CD4-positive, alpha-beta memory T cell (primary cell): Measurements from ENCODE around the gene IFNA13. TPM values are rescaled to one million over a fixed set of nuclear protein-coding genes. Genes with fewer than 3 reads are reported as not detected.

Experiments
- CTCF ChIA-PET: fragments of 350-600 bp; sonication (Branson Sonifier 250); formaldehyde crosslinking; loops from one replicate; lab custom pipeline; 2021; ENCODE audit warnings: inconsistent platforms; ENCODE audit not compliant: partially characterized antibody; lab: Charles Lee
- POLR2A ChIA-PET: fragments of 350-600 bp; sonication (Branson Sonifier 250); formaldehyde crosslinking; loops from one replicate; lab custom pipeline; 2021; ENCODE audit not compliant: partially characterized antibody; lab: Charles Lee
- DNase-seq, 5 donors: peaks; one replicate each; pipeline versions ENCODE4 v3.0.0 to v3.0.0-alpha.2; 2020 to 2022; ENCODE audit warnings: mixed read lengths in 1 of 5
- H3K27ac ChIP-seq: one replicate; pipeline ENCODE4 v1.7.0; 2013; ENCODE audit warnings: low read depth, low read length
- H3K27me3 ChIP-seq: 2 replicates; pipeline ENCODE4 v1.7.0; 2013; ENCODE audit warnings: mild to moderate bottlenecking, low read length, moderate library complexity; ENCODE audit not compliant: insufficient read depth
- H3K36me3 ChIP-seq: 2 replicates; pipeline ENCODE4 v1.7.0; 2013; ENCODE audit warnings: mild to moderate bottlenecking, low read length, moderate library complexity; ENCODE audit not compliant: insufficient read depth
- H3K4me1 ChIP-seq: 2 replicates; pipeline ENCODE4 v1.7.0; 2013; ENCODE audit warnings: mild to moderate bottlenecking, low read length, moderate library complexity; ENCODE audit not compliant: insufficient read depth
- H3K4me3 ChIP-seq, 2 donors: one replicate each; pipeline ENCODE4 v1.7.0; 2013; ENCODE audit warnings: low read length in 2 of 2, mild to moderate bottlenecking in 1 of 2
- H3K9me3 ChIP-seq, 2 donors: one replicate each; pipeline ENCODE4 v1.7.0; 2013; ENCODE audit warnings: low read length in 2 of 2, control low read depth in 1 of 2; ENCODE audit not compliant: control insufficient read depth in 1 of 2
- H3K27ac Mint-ChIP-seq, 7 donors: one replicate each; pipeline ENCODE4 v1.8.0; 2020 to 2021; ENCODE audit warnings: mixed read lengths in 7 of 7, mild to moderate bottlenecking in 6 of 7, inconsistent platforms in 3 of 7, moderate library complexity in 3 of 7
- H3K27me3 Mint-ChIP-seq, 2 donors: one replicate each; pipeline ENCODE4 v1.8.0; 2020 to 2021; ENCODE audit warnings: mixed read lengths in 2 of 2
- H3K36me3 Mint-ChIP-seq, 2 donors: one replicate each; pipeline ENCODE4 v1.8.0; 2020 to 2021; ENCODE audit warnings: mixed read lengths in 2 of 2, inconsistent platforms in 1 of 2, mild to moderate bottlenecking in 1 of 2
- H3K4me1 Mint-ChIP-seq, 4 donors: one replicate each; pipeline ENCODE4 v1.8.0; 2020 to 2021; ENCODE audit warnings: mixed read lengths in 4 of 4, mild to moderate bottlenecking in 1 of 4
- H3K4me3 Mint-ChIP-seq, 8 donors: one replicate each; pipeline ENCODE4 v1.8.0; 2020 to 2021; ENCODE audit warnings: mixed read lengths in 8 of 8, mild to moderate bottlenecking in 7 of 8, moderate library complexity in 6 of 8, inconsistent platforms in 3 of 8
- H3K9me3 Mint-ChIP-seq, 8 donors: one replicate each; pipeline ENCODE4 v1.8.0; 2020 to 2021; ENCODE audit warnings: mixed read lengths in 8 of 8, mild to moderate bottlenecking in 5 of 8, inconsistent platforms in 3 of 8, moderate library complexity in 1 of 8
- intact Hi-C: fragments of 100-400 bp; cut with micrococcal nuclease; formaldehyde crosslinking; loops from one replicate; pipeline ENCODE4 v1.15.1; 2023
- polyA plus RNA-seq, 2 donors: library from polyadenylated mRNA; unstranded; fragments of 300-500 nt; fragmentation: Illumina TruSeq; gene quantifications; one replicate each; pipeline ENCODE4 v1.2.3, GENCODE V29; 2021
- total RNA-seq, 2 experiments: library from RNA; stranded (reverse); gene quantifications; one replicate each; pipeline ENCODE4 v1.2.3, GENCODE V29; 2021

Gene IFNA13
- total and polyA plus RNA-seq, 4 experiments from 2014 or later, result not detected

- Histone ChIP-seq H3K4me1 (peaks cover 9% of the 10 kb centered on the region), H3K27ac (no peak overlapping the region), H3K4me3 (no peak overlapping the region), H3K9me3 (no peaks in the 10 kb centered on the region), H3K36me3 (no peaks in the 10 kb centered on the region), H3K27me3 (peaks cover 6% of the 10 kb centered on the region)
- intact Hi-C loops, result no loop called here
- no peaks in the 10 kb centered on the region for H3K36me3 Mint-ChIP-seq
- no peak for DNase-seq
- H3K9me3 Mint-ChIP-seq, result no peaks in the 10 kb centered on the region
- no peak overlapping the region for H3K4me3 Mint-ChIP-seq
- peaks cover 25 to 28% of the 10 kb centered on the region in 2 donors for H3K27me3 Mint-ChIP-seq
- H3K4me1 Mint-ChIP-seq, result peaks cover 3 to 12% (median 7%) of the 10 kb centered on the region in 4 donors
- ChIA-PET CTCF (interaction anchor here (2.1 to 2.6 kb wide), 2 partner anchors 10 to 78 kb away, joined by 8 to 10 read pairs; no protein-coding TSS in a partner anchor), POLR2A (no interaction called here)
- no peak overlapping the region for H3K27ac Mint-ChIP-seq
Measured at GRCh38 chr9:21404146-21404545, 36.3 kb upstream of the IFNA13 start.

GRCh38 chr9:21402386-21403251 lies 34.8 kb upstream of the IFNA13 start:
- Histone ChIP-seq H3K4me1 (peaks cover 9% of the 10 kb centered on the region), H3K27ac (no peak overlapping the region), H3K4me3 (no peak overlapping the region), H3K9me3 (no peaks in the 10 kb centered on the region), H3K27me3 (peaks cover 11% of the 10 kb centered on the region), H3K36me3 (no peaks in the 10 kb centered on the region)
- Mint-ChIP-seq H3K36me3 (no peaks in the 10 kb centered on the region), H3K27ac (no peak overlapping the region), H3K9me3 (no peaks in the 10 kb centered on the region), H3K27me3 (peaks cover 34% of the 10 kb centered on the region in 2 donors), H3K4me1 (peaks cover 3 to 12% (median 7%) of the 10 kb centered on the region in 4 donors), H3K4me3 (peak overlapping the region; percentile 28 to 77 (median 70))
- ChIA-PET POLR2A (no interaction called here), CTCF (interaction anchor here (1.2 to 2.6 kb wide), 3 partner anchors 9 to 208 kb away, joined by 3 to 10 read pairs (median 8); no protein-coding TSS in a partner anchor)
- intact Hi-C loops, result no loop called here
- no peak for DNase-seq

- H3K27ac ChIP-seq, result no peak overlapping the region
- Mint-ChIP-seq H3K4me1 (peaks cover 10 to 22% (median 16%) of the 10 kb centered on the region in 4 donors), H3K36me3 (no peaks in the 10 kb centered on the region), H3K27me3 (peaks cover 47 to 50% of the 10 kb centered on the region in 2 donors), H3K9me3 (no peaks in the 10 kb centered on the region), H3K27ac (no peak overlapping the region), H3K4me3 (no peak overlapping the region)
- H3K4me3 ChIP-seq, result no peak overlapping the region
- H3K27me3 ChIP-seq, result peaks cover 15% of the 10 kb centered on the region
- intact Hi-C loops, result loop anchor here (5.0 kb wide), 2 partner anchors 163 to 203 kb away; no protein-coding TSS in a partner anchor
- ChIA-PET POLR2A (no interaction called here), CTCF (interaction anchor here (0.7 to 2.6 kb wide), 3 partner anchors 71 to 774 kb away, joined by 3 to 18 read pairs (median 3); no protein-coding TSS in a partner anchor)
- DNase-seq, result no peak
- H3K36me3 ChIP-seq, result no peaks in the 10 kb centered on the region
- no peaks in the 10 kb centered on the region for H3K9me3 ChIP-seq
- H3K4me1 ChIP-seq, result peaks cover 13% of the 10 kb centered on the region
Measured at GRCh38 chr9:21399956-21400355, 32.1 kb upstream of the IFNA13 start.

- Mint-ChIP-seq H3K9me3 (no peaks in the 10 kb centered on the region), H3K4me1 (peaks cover 10 to 22% (median 16%) of the 10 kb centered on the region in 4 donors), H3K4me3 (no peak overlapping the region), H3K27ac (no peak overlapping the region), H3K36me3 (no peaks in the 10 kb centered on the region), H3K27me3 (peaks cover 46 to 48% of the 10 kb centered on the region in 2 donors)
- no peak overlapping the region for H3K4me3 ChIP-seq
- ChIA-PET POLR2A (no interaction called here), CTCF (interaction anchor here (0.7 to 2.6 kb wide), 13 partner anchors 9 to 775 kb away, joined by 3 to 30 read pairs (median 5); partner anchors contain the start of gene IFNA2)
- intact Hi-C loops, result loop anchor here (5.0 kb wide), 2 partner anchors 162 to 202 kb away; no protein-coding TSS in a partner anchor
- peaks cover 13% of the 10 kb centered on the region for H3K4me1 ChIP-seq
- H3K27ac ChIP-seq, result no peak overlapping the region
- no peaks in the 10 kb centered on the region for H3K36me3 ChIP-seq
- no peak for DNase-seq
- no peaks in the 10 kb centered on the region for H3K9me3 ChIP-seq
- H3K27me3 ChIP-seq, result peaks cover 15% of the 10 kb centered on the region
Measured at GRCh38 chr9:21398955-21399489, 31.2 kb upstream of the IFNA13 start.

GRCh38 chr9:21395778-21396717 lies 28.2 kb upstream of the IFNA13 start:
- POLR2A ChIA-PET, result interaction anchor here (0.7 to 4.0 kb wide), 7 partner anchors 61 to 161 kb away, joined by 3 to 18 read pairs (median 7); partner anchors contain the start of gene KLHL9
- peak; percentile 50 to 60 (median 52) for DNase-seq
- no peaks in the 10 kb centered on the region for H3K9me3 ChIP-seq
- CTCF ChIA-PET, result interaction anchor here (0.6 to 6.8 kb wide), 42 partner anchors 8 to 333 kb away, joined by 3 to 227 read pairs (median 5); partner anchors contain the start of genes IFNA2, IFNA5, IFNA8 and KLHL9
- no peaks in the 10 kb centered on the region for H3K36me3 ChIP-seq
- H3K27ac ChIP-seq, result no peak overlapping the region
- H3K4me1 ChIP-seq, result peaks cover 4% of the 10 kb centered on the region
- Mint-ChIP-seq H3K27me3 (peaks cover 41 to 46% of the 10 kb centered on the region in 2 donors), H3K4me1 (peaks cover 5 to 13% (median 10%) of the 10 kb centered on the region in 4 donors), H3K4me3 (peak overlapping the region; percentile 61 to 88 (median 78)), H3K9me3 (no peaks in the 10 kb centered on the region), H3K36me3 (no peaks in the 10 kb centered on the region), H3K27ac (peak overlapping the region in 2 of 7 donors; percentile 4 to 36)
- H3K27me3 ChIP-seq, result peaks cover 14% of the 10 kb centered on the region
- intact Hi-C loops, result loop anchor here (1.0 to 5.0 kb wide), 5 partner anchors 70 to 242 kb away; no protein-coding TSS in a partner anchor
- peak overlapping the region; percentile 19 to 41 for H3K4me3 ChIP-seq

- H3K36me3 Mint-ChIP-seq, result no peaks in the 10 kb centered on the region
- peak in 3 of 5 donors; percentile 9 to 40 (median 12) for DNase-seq
- Histone ChIP-seq H3K27me3 (peaks cover 20% of the 10 kb centered on the region), H3K4me1 (peaks cover 4% of the 10 kb centered on the region), H3K27ac (no peak overlapping the region), H3K9me3 (no peaks in the 10 kb centered on the region), H3K4me3 (no peak overlapping the region), H3K36me3 (no peaks in the 10 kb centered on the region)
- H3K9me3 Mint-ChIP-seq, result no peaks in the 10 kb centered on the region
- H3K27ac Mint-ChIP-seq, result no peak overlapping the region
- peaks cover 32 to 40% of the 10 kb centered on the region in 2 donors for H3K27me3 Mint-ChIP-seq
- CTCF ChIA-PET, result interaction anchor here (1.1 to 6.8 kb wide), 5 partner anchors 53 to 238 kb away, joined by 3 to 227 read pairs (median 5); no protein-coding TSS in a partner anchor
- no peak overlapping the region for H3K4me3 Mint-ChIP-seq
- H3K4me1 Mint-ChIP-seq, result peaks cover 5 to 13% (median 8%) of the 10 kb centered on the region in 4 donors
- intact Hi-C loops, result no loop called here
- POLR2A ChIA-PET, result no interaction called here
Measured at GRCh38 chr9:21392270-21392669, 24.4 kb upstream of the IFNA13 start.
